ENCODE measurements around the gene PPM1H. TPM values are rescaled to one million over a fixed set of nuclear protein-coding genes. Genes with fewer than 3 reads are reported as not detected.

The PPM1H gene
- total and polyA plus RNA-seq, 2 of the 8 experiments (the other 6 are each of a cell fraction or from before 2014, with no cell fraction given) = 16.4 to 36.1 TPM

GRCh38 chr12:62806893-62807292, 128.1 kb downstream of the PPM1H start:
- no peak overlapping the region for H3K9ac ChIP-seq (replicated peaks in 1 of 4; ENCODE audit: extremely low read depth in 1 of 4, low read depth in 3 of 4, low read length in 3 of 4)
- H3K79me2 ChIP-seq (ENCODE audit: control insufficient read depth in 1 of 2, insufficient read depth in 2 of 2, low read length in 2 of 2) = no peaks in the 10 kb centered on the region
- TF ChIP-seq SIN3A (conservative IDR thresholded peaks at IDR 0.05 in 1 of 2, IDR thresholded peaks at IDR 0.05 in 1 of 2; ENCODE audit: low read depth in 1 of 2, low read length in 2 of 2) (no peak), RAD21 (IDR thresholded peaks at IDR 0.05 in 1 of 2, conservative IDR thresholded peaks at IDR 0.05 in 1 of 2; ENCODE audit: low read depth in 2 of 2, low read length in 2 of 2) (no peak), GTF2F1 (IDR thresholded peaks at IDR 0.05; ENCODE audit: borderline replicate concordance, low read depth, low read length) (no peak), SP2 (IDR thresholded peaks at IDR 0.05; ENCODE audit: low read length) (no peak), SAP30 (IDR thresholded peaks at IDR 0.05; ENCODE audit: insufficient read depth, insufficient replicate concordance, low read length) (no peak), TCF12 (IDR thresholded peaks at IDR 0.05; ENCODE audit: low read depth, low read length) (no peak)
- no peak overlapping the region for H3K18ac ChIP-seq (ENCODE audit: extremely low read depth, low read length)
- no peak overlapping the region for H2BK12ac ChIP-seq (ENCODE audit: low read depth, low read length)
- H4K5ac ChIP-seq (ENCODE audit: insufficient read length, low read depth, low read length) = no peak overlapping the region
- H3K27me3 ChIP-seq (replicated peaks in 1 of 4; ENCODE audit: control insufficient read depth in 3 of 4, extremely low read depth in 1 of 4, insufficient read depth in 3 of 4, low read length in 3 of 4) = no peaks in the 10 kb centered on the region
- ChIA-PET CTCF (ENCODE audit: partially characterized antibody) (interaction anchor here (1.0 to 2.9 kb wide), 7 partner anchors 9 to 371 kb away, joined by 3 to 12 read pairs (median 4); no protein-coding TSS in a partner anchor), POLR2A (ENCODE audit: partially characterized antibody) (no interaction called here)
- no peaks in the 10 kb centered on the region; the same call in 1 of the 2 replicates for H3K23me2 ChIP-seq (ENCODE audit: low read depth, low read length)
- no peak overlapping the region for H2AK5ac ChIP-seq (ENCODE audit: low read depth, low read length)
- no peaks in the 10 kb centered on the region for H3K79me1 ChIP-seq (ENCODE audit: low read depth, low read length)
- peaks cover 2% of the 10 kb centered on the region in 2 experiments for H4K20me1 ChIP-seq (replicated peaks in 1 of 2; ENCODE audit: control insufficient read depth in 1 of 2, insufficient read depth in 2 of 2, low read length in 2 of 2)
- H3K4ac ChIP-seq (replicated peaks; ENCODE audit: insufficient read length, low read depth, low read length) = no peak overlapping the region
- H2BK5ac ChIP-seq (ENCODE audit: low read depth, low read length) = no peak overlapping the region
- H3K4me2 ChIP-seq (ENCODE audit: insufficient read depth in 1 of 2, low read depth in 2 of 2, low read length in 2 of 2) = no peak overlapping the region
- no peak overlapping the region for H4K8ac ChIP-seq (ENCODE audit: extremely low read depth, insufficient read depth, low read length)
- no peak overlapping the region for H3K27ac ChIP-seq (ENCODE audit: low read depth, low read length)
- H2BK120ac ChIP-seq (replicated peaks; ENCODE audit: low read depth, low read length) = no peak overlapping the region
- no peak overlapping the region for H3K56ac ChIP-seq (replicated peaks; ENCODE audit: insufficient read length, low read depth, low read length)
- H2BK20ac ChIP-seq (ENCODE audit: low read length) = no peak overlapping the region
- no peak overlapping the region for H2BK15ac ChIP-seq (ENCODE audit: low read length)
- H3K23ac ChIP-seq (ENCODE audit: insufficient read length) = no peak overlapping the region
- H3K36me3 ChIP-seq (ENCODE audit: control insufficient read depth in 2 of 4, insufficient read depth in 4 of 4, low read length in 3 of 4) = no peaks in the 10 kb centered on the region
- H3K14ac ChIP-seq (ENCODE audit: insufficient read length) = no peak overlapping the region
- no peak for DNase-seq (ENCODE audit: low read depth in 1 of 2, low spot score in 2 of 2)
- no peak overlapping the region for H3K4me3 ChIP-seq (ENCODE audit: extremely low read depth in 1 of 4, insufficient read depth in 2 of 4, low read depth in 3 of 4, low read length in 4 of 4)
- 95% methylated on average over 2 of the region's 2 CpGs; no CpG with 5 or more reads in 1 of the 2 experiments for WGBS, 2 experiments (ENCODE audit: extremely low coverage in 1 of 2, insufficient coverage in 1 of 2, insufficient read length in 1 of 2, insufficient replicate concordance in 2 of 2, low coverage in 1 of 2, low lambda C conversion rate in 2 of 2, missing lambda C conversion rate in 1 of 2)
- no peaks in the 10 kb centered on the region for H3K9me3 ChIP-seq (ENCODE audit: insufficient read depth in 2 of 2, low read depth in 1 of 2, low read length in 1 of 2)
- no peak overlapping the region for H4K91ac ChIP-seq (replicated peaks; ENCODE audit: insufficient read length, low read length)
- FAIRE-seq = no peak
- no peak overlapping the region for H2AFZ ChIP-seq (ENCODE audit: low read length)
- H3K4me1 ChIP-seq (replicated peaks in 1 of 4; ENCODE audit: control insufficient read depth in 3 of 4, insufficient read depth in 4 of 4, low read length in 3 of 4) = no peaks in the 10 kb centered on the region
